ENCODE data around the gene ARFRP1.
A peak's percentile ranks its signal among the peaks of the same experiment; 100 is the strongest.
"Not testable (repeated sequence)": the region's sequence is repeated elsewhere in the genome, so short reads cannot be mapped to it uniquely, and the experiment has no call there.

Gene ARFRP1

GRCh38 chr20:63732118-63733095 is 24.6 kb upstream of the ARFRP1 start:
- no peak for DNase-seq (ENCODE audit: low read depth in 2 of 2)

- DNase-seq (ENCODE audit: low read depth in 2 of 2): no peak
These were observed 23.6 kb upstream of the ARFRP1 start for GRCh38 chr20:63731410-63731809.

- DNase-seq (ENCODE audit: low read depth in 2 of 2): not testable (repeated sequence)
These were observed 22.5 kb upstream of the ARFRP1 start for GRCh38 chr20:63730189-63730733.

GRCh38 chr20:63722967-63723622 is 15.3 kb upstream of the ARFRP1 start:
- not testable (repeated sequence) for DNase-seq (ENCODE audit: low read depth in 2 of 2)

- DNase-seq (ENCODE audit: low read depth in 2 of 2): no peak
These were observed 11.2 kb upstream of the ARFRP1 start for GRCh38 chr20:63718996-63719395.

GRCh38 chr20:63714858-63715257 is 7.1 kb upstream of the ARFRP1 start:
- DNase-seq (ENCODE audit: low read depth in 2 of 2): no peak

GRCh38 chr20:63712191-63712590 is 4.4 kb upstream of the ARFRP1 start:
- DNase-seq (ENCODE audit: low read depth in 2 of 2): no peak

GRCh38 chr20:63711085-63711645 is 3.4 kb upstream of the ARFRP1 start:
- no peak for DNase-seq (ENCODE audit: low read depth in 2 of 2)

- DNase-seq (ENCODE audit: low read depth in 2 of 2): no peak
These were observed 1.4 kb upstream of the ARFRP1 start for GRCh38 chr20:63709149-63709527.

- DNase-seq (ENCODE audit: low read depth in 2 of 2): no peak
These were observed 749 bp upstream of the ARFRP1 start for GRCh38 chr20:63708301-63709148.

- peak in 1 of 2 donors; percentile 42 for DNase-seq (ENCODE audit: low read depth in 2 of 2)
These were observed 771 bp downstream of the ARFRP1 start for GRCh38 chr20:63706852-63707557.

GRCh38 chr20:63706027-63706695 is 1.6 kb downstream of the ARFRP1 start:
- no peak for DNase-seq (ENCODE audit: low read depth in 2 of 2)

GRCh38 chr20:63705232-63706026 is 2.3 kb downstream of the ARFRP1 start:
- no peak for DNase-seq (ENCODE audit: low read depth in 2 of 2)

GRCh38 chr20:63704749-63705117 is 3.0 kb downstream of the ARFRP1 start:
- no peak for DNase-seq (ENCODE audit: low read depth in 2 of 2)

GRCh38 chr20:63703976-63704748 is 3.6 kb downstream of the ARFRP1 start:
- DNase-seq (ENCODE audit: low read depth in 2 of 2): no peak

GRCh38 chr20:63703471-63703975 is 4.3 kb downstream of the ARFRP1 start:
- DNase-seq (ENCODE audit: low read depth in 2 of 2): no peak

- DNase-seq (ENCODE audit: low read depth in 2 of 2): no peak
These were observed 4.9 kb downstream of the ARFRP1 start for GRCh38 chr20:63702751-63703470.

Measured in activated CD8-positive, alpha-beta memory T cell treated with anti-CD3 and anti-CD28 coated beads for 4 hours (primary cell).